CD4-positive, alpha-beta memory T cell (primary cell): ENCODE measurements around the gene CFAP251. TPM values are rescaled to one million over a fixed set of nuclear protein-coding genes. Genes with fewer than 3 reads are reported as not detected.

ENCODE experiments used
- CTCF ChIA-PET: fragments of 350-600 bp; sonication (Branson Sonifier 250); formaldehyde crosslinking; loops from one replicate; lab custom pipeline; 2021; ENCODE audit warnings: inconsistent platforms; ENCODE audit not compliant: partially characterized antibody; lab: Charles Lee
- POLR2A ChIA-PET: fragments of 350-600 bp; sonication (Branson Sonifier 250); formaldehyde crosslinking; loops from one replicate; lab custom pipeline; 2021; ENCODE audit not compliant: partially characterized antibody; lab: Charles Lee
- DNase-seq, 5 donors: peaks; one replicate each; pipeline versions ENCODE4 v3.0.0 to v3.0.0-alpha.2; 2020 to 2022; ENCODE audit warnings: mixed read lengths in 1 of 5
- H3K27ac ChIP-seq: one replicate; pipeline ENCODE4 v1.7.0; 2013; ENCODE audit warnings: low read depth, low read length
- H3K27me3 ChIP-seq: 2 replicates; pipeline ENCODE4 v1.7.0; 2013; ENCODE audit warnings: mild to moderate bottlenecking, low read length, moderate library complexity; ENCODE audit not compliant: insufficient read depth
- H3K36me3 ChIP-seq: 2 replicates; pipeline ENCODE4 v1.7.0; 2013; ENCODE audit warnings: mild to moderate bottlenecking, low read length, moderate library complexity; ENCODE audit not compliant: insufficient read depth
- H3K4me1 ChIP-seq: 2 replicates; pipeline ENCODE4 v1.7.0; 2013; ENCODE audit warnings: mild to moderate bottlenecking, low read length, moderate library complexity; ENCODE audit not compliant: insufficient read depth
- H3K4me3 ChIP-seq, 2 donors: one replicate each; pipeline ENCODE4 v1.7.0; 2013; ENCODE audit warnings: low read length in 2 of 2, mild to moderate bottlenecking in 1 of 2
- H3K9me3 ChIP-seq, 2 donors: one replicate each; pipeline ENCODE4 v1.7.0; 2013; ENCODE audit warnings: low read length in 2 of 2, control low read depth in 1 of 2; ENCODE audit not compliant: control insufficient read depth in 1 of 2
- H3K27ac Mint-ChIP-seq, 7 donors: one replicate each; pipeline ENCODE4 v1.8.0; 2020 to 2021; ENCODE audit warnings: mixed read lengths in 7 of 7, mild to moderate bottlenecking in 6 of 7, inconsistent platforms in 3 of 7, moderate library complexity in 3 of 7
- H3K27me3 Mint-ChIP-seq, 2 donors: one replicate each; pipeline ENCODE4 v1.8.0; 2020 to 2021; ENCODE audit warnings: mixed read lengths in 2 of 2
- H3K36me3 Mint-ChIP-seq, 2 donors: one replicate each; pipeline ENCODE4 v1.8.0; 2020 to 2021; ENCODE audit warnings: mixed read lengths in 2 of 2, inconsistent platforms in 1 of 2, mild to moderate bottlenecking in 1 of 2
- H3K4me1 Mint-ChIP-seq, 4 donors: one replicate each; pipeline ENCODE4 v1.8.0; 2020 to 2021; ENCODE audit warnings: mixed read lengths in 4 of 4, mild to moderate bottlenecking in 1 of 4
- H3K4me3 Mint-ChIP-seq, 8 donors: one replicate each; pipeline ENCODE4 v1.8.0; 2020 to 2021; ENCODE audit warnings: mixed read lengths in 8 of 8, mild to moderate bottlenecking in 7 of 8, moderate library complexity in 6 of 8, inconsistent platforms in 3 of 8
- H3K9me3 Mint-ChIP-seq, 8 donors: one replicate each; pipeline ENCODE4 v1.8.0; 2020 to 2021; ENCODE audit warnings: mixed read lengths in 8 of 8, mild to moderate bottlenecking in 5 of 8, inconsistent platforms in 3 of 8, moderate library complexity in 1 of 8
- intact Hi-C: fragments of 100-400 bp; cut with micrococcal nuclease; formaldehyde crosslinking; loops from one replicate; pipeline ENCODE4 v1.15.1; 2023
- polyA plus RNA-seq, 2 donors: library from polyadenylated mRNA; unstranded; fragments of 300-500 nt; fragmentation: Illumina TruSeq; gene quantifications; one replicate each; pipeline ENCODE4 v1.2.3, GENCODE V29; 2021
- total RNA-seq, 2 experiments: library from RNA; stranded (reverse); gene quantifications; one replicate each; pipeline ENCODE4 v1.2.3, GENCODE V29; 2021

Gene CFAP251
- total and polyA plus RNA-seq, 4 experiments from 2014 or later = 0.21 to 0.44 (median 0.23) TPM; not detected in 1

DNA sequence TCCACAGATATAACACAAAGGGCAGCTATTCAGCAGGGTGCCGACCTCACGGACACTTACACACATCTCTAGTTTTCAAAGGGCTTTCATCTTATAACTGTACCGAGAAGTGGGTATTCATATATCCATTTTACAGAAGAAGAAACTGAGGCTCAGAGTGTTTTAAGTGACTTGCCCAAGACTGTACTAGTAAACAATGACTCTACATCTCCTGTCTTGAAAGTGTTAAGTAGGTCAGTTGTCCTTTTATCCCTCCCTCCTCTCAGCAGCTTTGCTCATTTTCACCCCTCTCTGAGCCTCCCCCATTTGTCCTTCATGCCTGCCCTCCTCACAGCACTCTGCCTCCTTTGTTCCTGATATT is 13.8 kb downstream of the CFAP251 start:
- H3K27me3 Mint-ChIP-seq = no peaks in the 10 kb centered on the region
- no peak overlapping the region for H3K4me3 Mint-ChIP-seq
- Histone ChIP-seq H3K4me3 (no peak overlapping the region), H3K27ac (no peak overlapping the region), H3K4me1 (no peaks in the 10 kb centered on the region), H3K27me3 (no peaks in the 10 kb centered on the region), H3K9me3 (no peaks in the 10 kb centered on the region), H3K36me3 (no peaks in the 10 kb centered on the region)
- CTCF ChIA-PET = no interaction called here
- peak overlapping the region in 1 of 7 donors; percentile 24 for H3K27ac Mint-ChIP-seq
- DNase-seq = no peak
- intact Hi-C loops = no loop called here
- no peaks in the 10 kb centered on the region for H3K4me1 Mint-ChIP-seq
- POLR2A ChIA-PET = no interaction called here
- no peaks in the 10 kb centered on the region for H3K9me3 Mint-ChIP-seq
- peaks cover 0 to 23% of the 10 kb centered on the region in 2 donors for H3K36me3 Mint-ChIP-seq

DNA sequence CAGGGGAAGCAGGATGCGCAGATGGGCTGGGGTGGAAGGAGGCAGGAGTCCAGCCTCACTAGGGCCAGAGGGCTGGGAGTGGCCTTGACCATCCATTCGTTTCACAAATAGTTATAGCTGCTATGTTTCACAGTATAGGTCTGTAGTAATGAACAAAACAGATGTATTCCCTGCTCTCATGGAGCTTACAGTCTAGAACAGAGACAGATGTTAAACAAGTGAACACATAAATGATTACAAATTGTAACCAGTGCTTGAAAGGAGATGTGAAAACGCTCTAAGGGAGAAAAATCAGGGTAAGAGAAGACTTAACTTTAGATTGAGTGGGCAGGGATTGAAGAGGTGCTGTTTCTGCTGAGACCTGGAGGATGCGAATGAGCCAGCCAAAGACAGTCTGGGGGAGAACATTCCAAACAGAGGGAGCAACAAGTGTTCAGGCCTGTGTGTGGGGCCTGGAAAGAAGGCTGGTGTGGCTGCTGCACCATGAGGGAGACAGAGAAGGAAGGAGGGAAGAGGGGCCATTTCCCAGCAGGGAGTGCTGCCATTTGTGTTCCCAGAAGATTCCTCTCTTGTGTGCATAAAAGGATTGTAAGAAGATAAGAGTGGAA is 14.6 kb downstream of the CFAP251 start:
- no peak overlapping the region for H3K27ac Mint-ChIP-seq
- no peak overlapping the region for H3K27ac ChIP-seq
- no peak for DNase-seq
- H3K4me1 ChIP-seq = no peaks in the 10 kb centered on the region
- ChIA-PET CTCF (no interaction called here), POLR2A (no interaction called here)
- no peak overlapping the region for H3K4me3 Mint-ChIP-seq
- no peaks in the 10 kb centered on the region for H3K27me3 ChIP-seq
- no peaks in the 10 kb centered on the region for H3K27me3 Mint-ChIP-seq
- H3K4me3 ChIP-seq = no peak overlapping the region
- intact Hi-C loops = no loop called here
- H3K36me3 Mint-ChIP-seq = peaks cover 0 to 28% of the 10 kb centered on the region in 2 donors
- no peaks in the 10 kb centered on the region for H3K36me3 ChIP-seq
- peaks cover 0 to 3% (median 1%) of the 10 kb centered on the region in 4 donors for H3K4me1 Mint-ChIP-seq
- H3K9me3 ChIP-seq = no peaks in the 10 kb centered on the region
- no peaks in the 10 kb centered on the region for H3K9me3 Mint-ChIP-seq

DNA sequence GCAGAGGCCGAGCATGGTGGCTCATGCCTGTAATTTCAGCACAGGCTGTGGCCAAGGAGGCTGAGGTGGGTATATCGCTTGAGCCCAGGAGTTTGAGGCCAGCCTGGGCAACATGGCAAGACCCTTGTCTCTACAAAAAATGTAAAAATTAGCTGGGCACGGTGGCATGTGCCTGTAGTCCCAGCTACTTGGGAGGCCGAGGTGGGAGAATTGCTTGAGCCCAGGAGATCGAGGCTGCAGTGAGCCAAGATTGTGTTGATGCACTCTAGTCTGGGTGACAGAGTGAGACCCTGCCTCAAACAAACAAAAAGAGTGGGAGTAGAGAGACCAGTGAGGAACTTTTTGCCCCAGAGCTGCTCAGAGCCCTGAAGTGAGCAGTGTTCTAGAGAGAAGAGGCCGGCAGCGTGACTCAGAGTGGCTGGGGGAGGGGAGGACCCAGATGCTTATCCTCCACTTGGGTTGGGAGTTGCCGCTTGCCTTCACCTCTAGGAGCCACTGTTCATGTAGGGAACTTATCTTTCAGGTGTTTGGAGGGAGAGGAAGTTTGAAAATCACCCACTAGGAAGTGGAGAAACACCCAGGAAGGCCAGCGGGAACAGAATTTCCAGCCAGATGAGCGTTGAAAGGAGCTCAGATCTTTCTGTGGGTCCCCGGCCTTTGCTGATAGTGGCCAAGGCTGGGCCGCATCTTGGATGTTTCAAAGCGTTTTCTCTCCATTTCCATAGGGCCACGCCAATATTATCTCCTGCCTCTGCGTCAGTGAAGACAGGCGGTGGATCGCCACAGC is 15.3 kb downstream of the CFAP251 start:
- CTCF ChIA-PET = no interaction called here
- Histone ChIP-seq H3K27ac (no peak overlapping the region), H3K4me1 (no peaks in the 10 kb centered on the region), H3K4me3 (no peak overlapping the region), H3K27me3 (no peaks in the 10 kb centered on the region), H3K9me3 (no peaks in the 10 kb centered on the region), H3K36me3 (no peaks in the 10 kb centered on the region)
- Mint-ChIP-seq H3K27ac (no peak overlapping the region), H3K4me3 (no peak overlapping the region), H3K4me1 (peaks cover 0 to 3% (median 1%) of the 10 kb centered on the region in 4 donors), H3K27me3 (no peaks in the 10 kb centered on the region), H3K9me3 (no peaks in the 10 kb centered on the region), H3K36me3 (peaks cover 0 to 28% of the 10 kb centered on the region in 2 donors)
- no peak for DNase-seq
- POLR2A ChIA-PET = no interaction called here
- intact Hi-C loops = no loop called here

DNA sequence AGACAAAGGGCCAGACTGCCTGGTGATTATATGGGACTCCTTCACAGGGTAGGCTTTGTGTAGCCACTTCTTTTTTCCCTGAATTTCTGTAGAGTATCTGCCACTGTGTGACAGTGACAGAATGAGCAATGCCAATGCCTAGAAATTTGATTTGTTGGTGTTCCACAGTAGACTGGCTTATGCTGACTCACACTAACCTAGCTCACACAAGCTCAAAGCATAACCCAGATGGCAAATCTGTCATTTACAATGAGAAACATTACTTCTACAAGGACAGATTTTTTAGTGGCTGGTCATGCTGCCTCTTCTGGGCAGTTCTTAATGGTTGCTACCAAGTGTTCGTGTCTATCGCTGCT is 15.9 kb downstream of the CFAP251 start:
- H3K4me3 ChIP-seq = no peak overlapping the region
- H3K27me3 ChIP-seq = no peaks in the 10 kb centered on the region
- no peaks in the 10 kb centered on the region for H3K9me3 ChIP-seq
- Mint-ChIP-seq H3K4me1 (peaks cover 0 to 3% (median 1%) of the 10 kb centered on the region in 4 donors), H3K36me3 (peaks cover 0 to 28% of the 10 kb centered on the region in 2 donors), H3K9me3 (no peaks in the 10 kb centered on the region), H3K4me3 (no peak overlapping the region), H3K27me3 (no peaks in the 10 kb centered on the region), H3K27ac (no peak overlapping the region)
- no peak overlapping the region for H3K27ac ChIP-seq
- intact Hi-C loops = no loop called here
- H3K36me3 ChIP-seq = no peaks in the 10 kb centered on the region
- CTCF ChIA-PET = no interaction called here
- H3K4me1 ChIP-seq = no peaks in the 10 kb centered on the region
- POLR2A ChIA-PET = no interaction called here
- no peak for DNase-seq

DNA sequence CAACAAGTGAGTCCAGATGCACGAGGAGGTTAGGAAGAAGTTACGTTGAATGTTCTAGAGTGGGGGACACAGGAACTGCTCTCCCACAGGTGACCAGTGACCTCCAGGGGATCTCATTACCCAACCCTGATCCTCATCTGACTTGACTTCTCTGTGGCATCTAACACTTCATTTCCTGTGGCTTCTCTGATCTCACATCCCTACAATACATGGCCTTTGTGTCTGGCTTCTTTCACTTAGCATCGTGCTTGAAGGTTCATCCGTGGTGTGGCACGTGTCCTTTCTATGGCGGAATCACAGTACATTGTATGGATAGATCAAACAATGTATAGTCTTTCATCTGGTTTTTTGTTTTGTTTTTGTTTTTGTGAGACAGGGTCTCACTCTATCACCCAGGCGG is 19.3 kb downstream of the CFAP251 start:
- Histone ChIP-seq H3K4me1 (no peaks in the 10 kb centered on the region), H3K27me3 (no peaks in the 10 kb centered on the region), H3K9me3 (no peaks in the 10 kb centered on the region), H3K27ac (no peak overlapping the region), H3K36me3 (no peaks in the 10 kb centered on the region), H3K4me3 (no peak overlapping the region)
- Mint-ChIP-seq H3K4me1 (peaks cover 0 to 3% (median 1%) of the 10 kb centered on the region in 4 donors), H3K36me3 (peaks cover 0 to 23% of the 10 kb centered on the region in 2 donors), H3K27ac (no peak overlapping the region), H3K27me3 (no peaks in the 10 kb centered on the region), H3K9me3 (no peaks in the 10 kb centered on the region), H3K4me3 (no peak overlapping the region)
- CTCF ChIA-PET = no interaction called here
- no peak for DNase-seq
- POLR2A ChIA-PET = no interaction called here
- intact Hi-C loops = no loop called here

DNA sequence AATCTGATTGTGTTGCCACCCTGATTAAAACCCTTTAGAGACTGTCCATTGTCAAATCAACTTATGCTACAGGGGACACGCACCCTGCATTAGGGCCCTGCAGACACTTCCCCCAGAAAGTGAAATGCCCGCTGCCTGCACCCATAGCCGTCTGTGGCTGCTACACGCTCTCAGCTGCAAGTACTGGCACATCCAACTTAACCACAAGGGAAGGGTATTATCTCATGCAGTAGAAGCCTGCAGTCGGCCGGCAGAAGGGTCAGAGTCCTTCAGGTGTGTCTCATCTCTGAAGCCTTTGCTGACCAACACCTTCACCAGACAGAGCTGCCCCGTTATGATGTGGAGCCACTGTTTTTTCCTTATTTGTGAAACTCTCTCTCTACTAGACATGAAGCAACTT is 20.8 kb downstream of the CFAP251 start:
- no peaks in the 10 kb centered on the region for H3K4me1 ChIP-seq
- Mint-ChIP-seq H3K9me3 (no peaks in the 10 kb centered on the region), H3K36me3 (peaks cover 0 to 16% of the 10 kb centered on the region in 2 donors), H3K27me3 (no peaks in the 10 kb centered on the region), H3K4me3 (no peak overlapping the region), H3K4me1 (peaks cover 0 to 3% (median 1%) of the 10 kb centered on the region in 4 donors), H3K27ac (no peak overlapping the region)
- H3K27me3 ChIP-seq = no peaks in the 10 kb centered on the region
- no peak overlapping the region for H3K27ac ChIP-seq
- no peaks in the 10 kb centered on the region for H3K36me3 ChIP-seq
- intact Hi-C loops = no loop called here
- H3K4me3 ChIP-seq = no peak overlapping the region
- no peaks in the 10 kb centered on the region for H3K9me3 ChIP-seq
- DNase-seq = no peak
- ChIA-PET CTCF (no interaction called here), POLR2A (no interaction called here)

DNA sequence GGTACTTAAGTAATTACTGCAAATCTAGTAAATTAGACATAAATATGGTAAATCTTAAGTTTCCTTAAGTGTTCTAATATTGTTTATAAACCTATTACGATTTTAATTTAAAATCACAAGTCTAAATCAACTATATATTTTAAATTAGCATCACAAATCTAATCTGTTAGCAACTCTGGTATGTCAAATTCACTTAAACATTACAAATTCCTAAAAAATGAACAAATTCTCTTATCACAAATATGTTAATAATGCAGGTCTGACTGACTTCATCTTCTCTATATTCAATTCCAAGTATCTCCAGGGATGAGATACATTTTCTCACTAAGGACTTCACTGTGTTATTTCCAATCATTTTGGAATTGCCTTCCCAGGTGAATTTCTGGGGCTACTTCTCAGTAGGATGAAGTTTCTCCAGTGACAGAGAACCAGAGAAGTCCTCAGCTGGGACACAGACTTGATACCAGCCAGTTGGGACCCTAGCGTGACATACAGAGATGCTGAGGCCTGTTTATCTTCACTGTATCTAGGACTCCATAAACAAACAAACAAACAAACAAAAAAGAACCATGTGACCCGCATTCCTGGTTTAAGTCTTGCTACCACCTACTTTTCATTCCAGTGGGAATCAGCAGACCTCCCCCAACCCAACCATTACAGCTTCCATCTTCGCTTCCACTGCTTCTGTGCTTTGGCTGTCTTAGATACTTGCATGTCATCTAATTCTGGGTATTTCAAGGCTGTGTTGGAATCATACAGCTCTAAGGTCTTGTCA is 21.8 kb downstream of the CFAP251 start:
- CTCF ChIA-PET = no interaction called here
- Histone ChIP-seq H3K4me3 (no peak overlapping the region), H3K4me1 (no peaks in the 10 kb centered on the region), H3K9me3 (no peaks in the 10 kb centered on the region), H3K27ac (no peak overlapping the region), H3K27me3 (no peaks in the 10 kb centered on the region), H3K36me3 (no peaks in the 10 kb centered on the region)
- no peak overlapping the region for H3K27ac Mint-ChIP-seq
- H3K4me1 Mint-ChIP-seq = peaks cover 0 to 3% (median 1%) of the 10 kb centered on the region in 4 donors
- no peak overlapping the region for H3K4me3 Mint-ChIP-seq
- H3K9me3 Mint-ChIP-seq = no peaks in the 10 kb centered on the region
- POLR2A ChIA-PET = no interaction called here
- DNase-seq = no peak
- peaks cover 0 to 15% of the 10 kb centered on the region in 2 donors for H3K36me3 Mint-ChIP-seq
- no peaks in the 10 kb centered on the region for H3K27me3 Mint-ChIP-seq
- intact Hi-C loops = no loop called here
